Esophagus (tissue), 2 donors: ENCODE results near the gene SORCS3. TPM values are rescaled to one million over a fixed set of nuclear protein-coding genes. Genes with fewer than 3 reads are reported as not detected.

ENCODE experiments used
- H3K27ac ChIP-seq, 2 donors: one replicate each; pipeline ENCODE4 v1.5.1; 2013; ENCODE audit warnings: low read depth in 2 of 2, mild to moderate bottlenecking in 2 of 2, inconsistent platforms in 1 of 2, low read length in 1 of 2, moderate library complexity in 1 of 2
- H3K27me3 ChIP-seq, 2 donors: one replicate each; pipeline ENCODE4 v1.6.1; 2013; ENCODE audit warnings: low read length in 2 of 2, control low read depth in 1 of 2, mild to moderate bottlenecking in 1 of 2; ENCODE audit not compliant: insufficient read depth in 2 of 2, control insufficient read depth in 1 of 2
- H3K36me3 ChIP-seq, 2 donors: one replicate each; pipeline ENCODE4 v1.6.1; 2013; ENCODE audit warnings: low read length in 1 of 2; ENCODE audit not compliant: control insufficient read depth in 2 of 2, insufficient read depth in 2 of 2
- H3K4me1 ChIP-seq, 2 donors: one replicate each; pipeline ENCODE4 v1.6.1; 2013; ENCODE audit warnings: low read length in 1 of 2; ENCODE audit not compliant: control insufficient read depth in 2 of 2, insufficient read depth in 2 of 2
- H3K4me3 ChIP-seq, 2 donors: one replicate each; pipeline ENCODE4 v1.5.1; 2013; ENCODE audit warnings: low read length in 2 of 2, mild to moderate bottlenecking in 2 of 2, low read depth in 1 of 2, moderate library complexity in 1 of 2
- H3K9me3 ChIP-seq, 2 donors: one replicate each; pipeline ENCODE4 v1.6.1; 2013; ENCODE audit warnings: mild to moderate bottlenecking in 2 of 2, low read depth in 1 of 2, low read length in 1 of 2, moderate library complexity in 1 of 2; ENCODE audit not compliant: control insufficient read depth in 2 of 2, insufficient read depth in 1 of 2
- WGBS, 2 donors: extraction: QIAGEN DNeasy Blood & Tissue Kit; methylation state at CpG; one replicate each; pipeline ENCODE4 v1.1.7; 2013; 5-methylcytosine and 5-hydroxymethylcytosine counted together
- polyA plus RNA-seq, 2 donors: library from polyadenylated mRNA; stranded (reverse); fragments of 200-250 nt; gene quantifications; one replicate each; pipeline ENCODE4 v1.2.3, GENCODE V29; 2013
- donor health status: healthy with polysubstance abuse.
- donor health status: Bipolar disorder and iron deficiency.

Gene SORCS3
- polyA plus RNA-seq, 2 donors = 0.02 to 0.04 TPM

DNA sequence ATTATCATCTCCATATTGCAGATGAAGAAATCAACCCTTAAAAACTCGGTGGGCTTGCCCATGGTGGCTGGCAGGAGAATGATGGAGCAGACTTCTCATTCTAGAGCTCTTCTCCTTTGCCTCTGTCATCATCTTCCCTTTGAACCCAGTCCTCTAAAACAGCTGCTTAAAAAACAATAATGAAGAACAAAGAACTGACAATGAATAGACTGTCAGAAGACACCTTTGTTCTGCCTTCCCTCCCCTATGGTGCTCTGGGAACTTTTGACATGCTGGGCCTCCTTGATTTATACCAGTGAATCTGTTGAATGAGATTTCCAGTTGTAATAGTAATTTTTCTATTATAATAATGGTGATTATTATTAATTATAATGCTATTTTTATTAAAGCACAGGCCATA lies 103.0 kb downstream of the SORCS3 start:
- WGBS, 2 donors = 55 to 57% methylated on average over 1 of the region's 1 CpG
- Histone ChIP-seq H3K4me1 (no peaks in the 10 kb centered on the region), H3K27me3 (no peaks in the 10 kb centered on the region), H3K36me3 (no peaks in the 10 kb centered on the region), H3K4me3 (no peak overlapping the region), H3K27ac (no peak overlapping the region), H3K9me3 (no peaks in the 10 kb centered on the region)

DNA sequence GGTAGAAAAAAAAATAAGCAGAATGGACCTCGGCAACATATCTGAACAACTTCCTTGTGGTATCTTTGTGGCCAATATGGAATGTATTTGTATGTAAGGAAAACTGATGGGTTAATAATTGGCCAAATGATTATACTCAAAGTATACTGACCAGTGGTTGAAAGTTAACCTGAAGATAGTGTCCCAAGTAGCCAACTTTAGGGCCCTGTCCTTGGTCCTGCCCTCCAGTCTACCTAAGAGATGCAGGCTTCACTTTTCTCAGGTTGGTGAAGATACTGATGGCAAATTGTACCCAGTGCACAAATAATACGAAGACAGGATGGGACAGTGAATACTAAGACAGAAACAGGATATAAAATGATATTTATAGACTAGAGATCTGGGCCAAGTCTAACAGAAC lies 109.2 kb downstream of the SORCS3 start:
- Histone ChIP-seq H3K27ac (no peak overlapping the region), H3K9me3 (no peaks in the 10 kb centered on the region), H3K27me3 (no peaks in the 10 kb centered on the region), H3K4me3 (no peak overlapping the region), H3K36me3 (no peaks in the 10 kb centered on the region), H3K4me1 (no peaks in the 10 kb centered on the region)
- 55 to 59% methylated on average over 2 of the region's 2 CpGs for WGBS, 2 donors

DNA sequence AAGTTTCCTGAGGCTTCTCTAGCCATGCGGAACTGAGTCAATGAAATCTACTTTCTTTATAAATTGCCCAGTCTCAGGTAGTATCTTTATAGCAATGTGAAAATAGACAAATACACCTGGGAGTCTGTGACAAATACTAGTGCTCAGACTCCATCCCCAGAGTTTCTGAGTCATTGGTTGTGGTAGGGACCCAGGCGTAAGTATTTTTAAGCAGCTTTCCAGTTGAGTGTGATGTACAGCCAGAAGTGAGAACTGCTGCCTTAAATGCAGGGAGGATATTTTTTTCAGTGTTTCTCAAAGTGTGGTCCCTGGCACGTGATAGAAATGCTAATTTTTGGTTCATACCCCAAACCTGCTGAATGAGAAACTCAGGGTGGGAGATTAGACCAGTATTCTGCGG lies 121.7 kb downstream of the SORCS3 start:
- Histone ChIP-seq H3K4me3 (no peak overlapping the region), H3K9me3 (peaks cover 0 to 5% of the 10 kb centered on the region in 2 donors), H3K36me3 (no peaks in the 10 kb centered on the region), H3K27ac (no peak overlapping the region), H3K4me1 (peaks cover 0 to 2% of the 10 kb centered on the region in 2 donors), H3K27me3 (no peaks in the 10 kb centered on the region)
- WGBS, 2 donors = 73 to 74% methylated on average over 4 of the region's 4 CpGs

DNA sequence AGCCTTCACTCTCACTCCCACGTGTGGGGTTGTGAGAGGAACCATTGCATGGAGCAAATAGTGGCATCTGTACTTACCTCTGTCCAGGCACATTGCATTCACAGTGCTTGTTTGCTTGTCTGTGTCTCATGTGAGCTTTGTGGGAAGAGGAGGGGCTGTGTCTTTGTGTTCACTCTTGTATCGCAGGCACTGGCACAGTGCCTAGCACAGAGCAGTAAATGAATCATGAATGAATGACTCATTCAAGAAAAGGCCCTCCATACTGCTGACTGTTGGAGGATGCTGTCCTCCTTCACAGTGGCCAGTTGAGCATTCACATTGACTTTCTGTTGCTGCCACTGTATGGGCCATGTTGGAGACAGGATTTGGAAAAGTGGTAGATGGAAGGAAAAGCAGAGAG lies 125.3 kb downstream of the SORCS3 start:
- Histone ChIP-seq H3K4me3 (no peak overlapping the region), H3K36me3 (no peaks in the 10 kb centered on the region), H3K4me1 (peaks cover 0 to 2% of the 10 kb centered on the region in 2 donors), H3K27ac (no peak overlapping the region), H3K9me3 (peaks cover 0 to 5% of the 10 kb centered on the region in 2 donors), H3K27me3 (no peaks in the 10 kb centered on the region)
- 23 to 26% methylated on average over 2 of the region's 2 CpGs for WGBS, 2 donors

DNA sequence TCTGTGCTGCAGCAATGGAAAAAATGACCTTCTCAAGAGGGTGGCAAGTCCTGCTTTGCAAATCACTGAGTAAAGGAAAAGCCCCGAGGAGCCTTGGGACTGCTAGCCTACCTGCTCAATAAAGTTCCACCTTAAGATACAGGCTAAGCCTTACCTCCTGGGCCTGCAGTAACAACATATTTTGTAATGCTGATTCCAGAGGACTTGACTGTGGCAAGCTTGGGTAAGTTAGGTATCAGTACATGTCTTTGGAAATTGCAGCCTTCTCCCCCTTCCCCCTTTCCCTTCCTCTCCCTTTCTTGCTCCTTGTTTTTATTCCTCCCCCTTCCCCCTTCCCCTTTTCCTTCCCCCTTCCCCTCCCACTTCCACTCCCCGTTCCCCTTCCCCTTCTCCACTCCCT lies 126.2 kb downstream of the SORCS3 start:
- Histone ChIP-seq H3K9me3 (peaks cover 0 to 5% of the 10 kb centered on the region in 2 donors), H3K4me3 (no peak overlapping the region), H3K27me3 (no peaks in the 10 kb centered on the region), H3K27ac (no peak overlapping the region), H3K36me3 (no peaks in the 10 kb centered on the region), H3K4me1 (peaks cover 0 to 2% of the 10 kb centered on the region in 2 donors)
- 32 to 41% methylated on average over 2 of the region's 2 CpGs for WGBS, 2 donors

DNA sequence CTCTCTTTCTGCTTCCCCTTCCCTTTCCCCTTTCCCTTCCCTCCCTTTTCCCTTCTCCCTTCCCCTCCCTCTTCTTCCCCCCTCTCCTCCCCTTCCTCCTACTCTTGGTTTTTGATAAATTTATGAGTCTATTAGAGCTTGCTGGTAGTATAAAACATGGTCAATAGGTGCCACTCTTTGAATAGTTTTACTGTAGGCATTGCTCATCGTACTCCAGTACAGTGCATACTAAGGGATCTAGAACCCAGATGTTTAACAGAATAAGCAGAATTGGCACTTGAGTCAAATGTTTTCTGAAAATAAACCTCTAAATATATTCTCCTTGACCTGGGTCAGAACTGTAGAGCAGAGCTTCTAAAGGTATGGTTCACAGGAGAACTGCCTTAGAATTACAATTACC lies 126.7 kb downstream of the SORCS3 start:
- H3K27ac ChIP-seq = no peak overlapping the region
- H3K4me1 ChIP-seq = peaks cover 0 to 2% of the 10 kb centered on the region in 2 donors
- 53 to 71% methylated on average over 1 of the region's 1 CpG for WGBS, 2 donors
- H3K36me3 ChIP-seq = no peaks in the 10 kb centered on the region
- no peak overlapping the region for H3K4me3 ChIP-seq
- peaks cover 0 to 5% of the 10 kb centered on the region in 2 donors for H3K9me3 ChIP-seq
- no peaks in the 10 kb centered on the region for H3K27me3 ChIP-seq

DNA sequence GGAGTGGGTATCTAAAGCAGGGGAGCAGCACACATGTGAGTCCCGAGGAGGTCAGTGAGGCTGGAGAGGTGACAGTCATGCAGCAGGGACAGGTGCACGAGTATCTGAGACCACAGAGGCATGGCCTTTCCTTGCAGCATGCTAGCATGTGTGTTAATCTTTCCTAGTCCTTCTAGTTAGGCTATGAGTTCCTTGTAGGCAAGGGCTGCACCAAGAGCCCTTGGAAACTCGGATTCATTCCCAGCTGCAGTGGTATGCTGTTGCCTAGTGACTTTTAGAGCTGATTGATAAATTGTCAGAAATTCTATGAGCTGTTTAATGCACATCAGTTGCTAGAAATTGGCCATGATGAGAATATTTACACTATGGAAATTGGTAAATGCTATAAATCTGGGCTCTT lies 132.0 kb downstream of the SORCS3 start:
- Histone ChIP-seq H3K36me3 (no peaks in the 10 kb centered on the region), H3K4me3 (no peak overlapping the region), H3K27me3 (no peaks in the 10 kb centered on the region), H3K27ac (no peak overlapping the region), H3K4me1 (no peaks in the 10 kb centered on the region), H3K9me3 (no peaks in the 10 kb centered on the region)
- 43 to 47% methylated on average over 3 of the region's 3 CpGs for WGBS, 2 donors

DNA sequence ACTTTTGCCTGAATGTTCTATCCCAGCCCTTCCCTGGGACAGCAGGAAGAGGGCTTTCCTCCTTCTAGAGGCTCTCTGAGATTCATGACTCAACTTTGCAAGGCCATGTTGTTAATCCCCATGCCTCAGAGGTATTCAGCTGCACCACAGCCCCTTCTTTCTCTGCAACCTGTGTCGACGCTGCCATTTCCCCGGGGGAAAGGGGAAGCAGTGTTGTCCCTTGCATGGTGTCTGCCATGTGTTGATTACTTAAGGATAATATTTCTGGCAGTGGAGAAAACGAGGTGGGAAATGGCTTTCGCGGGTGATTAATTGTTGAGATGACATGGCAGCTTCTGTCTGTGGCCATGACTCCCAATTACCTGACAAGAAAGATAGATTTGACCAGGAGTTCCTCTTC lies 133.1 kb downstream of the SORCS3 start:
- no peaks in the 10 kb centered on the region for H3K4me1 ChIP-seq
- H3K27me3 ChIP-seq = no peaks in the 10 kb centered on the region
- H3K9me3 ChIP-seq = no peaks in the 10 kb centered on the region
- WGBS, 2 donors = 45 to 53% methylated on average over 6 of the region's 6 CpGs
- H3K27ac ChIP-seq = no peak overlapping the region
- no peaks in the 10 kb centered on the region for H3K36me3 ChIP-seq
- no peak overlapping the region for H3K4me3 ChIP-seq

DNA sequence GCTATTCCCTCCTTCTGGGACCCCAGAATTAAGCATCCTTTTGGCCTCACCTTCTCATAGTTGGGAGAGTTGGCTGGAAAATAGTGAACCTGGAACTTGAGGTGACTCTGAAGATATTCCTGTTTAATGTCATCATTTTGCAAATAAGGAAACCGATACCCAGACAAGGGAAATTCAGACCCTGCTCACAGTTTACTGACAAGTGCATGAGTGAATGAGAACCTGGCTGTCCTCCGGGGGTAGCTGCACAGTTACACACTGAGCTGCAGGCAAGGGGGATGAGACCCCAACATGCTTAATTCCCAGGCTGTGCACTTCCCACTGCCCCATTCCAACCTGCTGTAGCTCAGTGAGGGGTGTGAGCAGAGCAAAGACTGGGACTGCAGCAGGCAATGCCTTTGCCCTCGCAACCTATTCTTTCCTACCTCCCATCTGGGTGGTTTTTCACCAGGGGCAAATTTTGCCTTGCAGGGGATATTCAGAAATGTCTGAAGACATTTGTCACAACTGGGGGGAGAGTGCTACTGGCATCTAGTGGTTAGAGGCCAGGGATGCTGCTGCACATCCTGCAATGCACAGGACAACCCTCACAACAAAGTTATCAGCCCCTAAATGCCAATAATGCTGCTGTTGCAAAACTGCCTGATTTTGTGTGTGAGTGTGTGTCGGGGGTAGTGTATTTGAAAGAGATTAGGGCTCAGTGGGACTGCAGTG lies 136.2 kb downstream of the SORCS3 start:
- no peaks in the 10 kb centered on the region for H3K9me3 ChIP-seq
- no peaks in the 10 kb centered on the region for H3K36me3 ChIP-seq
- no peak overlapping the region for H3K4me3 ChIP-seq
- H3K27ac ChIP-seq = no peak overlapping the region
- H3K27me3 ChIP-seq = no peaks in the 10 kb centered on the region
- H3K4me1 ChIP-seq = no peaks in the 10 kb centered on the region
- 73 to 74% methylated on average over 4 of the region's 4 CpGs for WGBS, 2 donors

DNA sequence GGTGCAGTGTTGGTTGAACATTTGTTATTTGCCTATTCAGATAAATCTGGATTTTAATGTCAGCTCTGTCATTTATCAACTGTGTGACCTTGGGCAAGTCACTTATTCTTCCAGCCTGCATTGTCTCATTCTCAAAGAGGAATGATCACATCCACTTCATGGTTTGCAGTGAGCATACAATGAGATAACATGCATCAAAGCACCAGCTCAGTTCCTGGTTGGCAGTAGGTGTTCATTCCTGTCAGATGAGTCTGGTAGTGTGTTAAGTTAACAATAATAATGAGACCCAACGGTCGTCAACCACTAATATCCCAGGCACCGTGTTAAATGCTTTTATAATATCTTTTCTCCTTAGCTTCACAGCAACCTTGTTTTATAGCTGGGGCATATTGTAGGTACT lies 137.3 kb downstream of the SORCS3 start:
- Histone ChIP-seq H3K4me3 (no peak overlapping the region), H3K27me3 (no peaks in the 10 kb centered on the region), H3K4me1 (no peaks in the 10 kb centered on the region), H3K9me3 (no peaks in the 10 kb centered on the region), H3K27ac (no peak overlapping the region), H3K36me3 (no peaks in the 10 kb centered on the region)
- 84 to 88% methylated on average over 3 of the region's 3 CpGs for WGBS, 2 donors
